Neural crest cell (in vitro differentiated cells): Measurements from ENCODE around the gene CCDC138. TPM values are rescaled to one million over a fixed set of nuclear protein-coding genes. Genes with fewer than 3 reads are reported as not detected.

ENCODE experiments used
- DNase-seq: peaks from one replicate; pipeline ENCODE4 v3.0.0; 2021; ENCODE audit warnings: low read depth, mixed read lengths, low spot score
- H3K27ac Mint-ChIP-seq: one replicate; pipeline ENCODE4 v1.8.0; 2021; ENCODE audit warnings: mild to moderate bottlenecking, mixed read lengths; ENCODE audit not compliant: unreplicated experiment
- H3K27me3 Mint-ChIP-seq: 2 replicates; pipeline ENCODE4 v1.8.0; 2021; ENCODE audit warnings: low read depth, mild to moderate bottlenecking, mixed read lengths
- H3K36me3 Mint-ChIP-seq: 2 replicates; pipeline ENCODE4 v1.8.0; 2021; ENCODE audit warnings: low read depth, mild to moderate bottlenecking, mixed read lengths
- H3K4me1 Mint-ChIP-seq: 2 replicates; pipeline ENCODE4 v1.8.0; 2021; ENCODE audit warnings: mixed read lengths
- H3K4me3 Mint-ChIP-seq: one replicate; pipeline ENCODE4 v1.8.0; 2021; ENCODE audit warnings: mild to moderate bottlenecking, mixed read lengths
- H3K9me3 Mint-ChIP-seq: 2 replicates; pipeline ENCODE4 v1.8.0; 2021; ENCODE audit warnings: mixed read lengths
- total RNA-seq: library from RNA; stranded (reverse); gene quantifications from 2 replicates; pipeline ENCODE4 v1.2.1, GENCODE V29; 2021
- TF ChIP-seq, protein P1 (sequence below): fragments of 200-600 bp; sonication (generic); conservative IDR thresholded peaks from 2 replicates; pipeline ENCODE4 v1.5.0; 2021; ENCODE audit warnings: antibody characterized with exemption, mild to moderate bottlenecking

CCDC138 gene
- total RNA-seq, 1 donor from 2014 or later = 39.7 TPM

DNA sequence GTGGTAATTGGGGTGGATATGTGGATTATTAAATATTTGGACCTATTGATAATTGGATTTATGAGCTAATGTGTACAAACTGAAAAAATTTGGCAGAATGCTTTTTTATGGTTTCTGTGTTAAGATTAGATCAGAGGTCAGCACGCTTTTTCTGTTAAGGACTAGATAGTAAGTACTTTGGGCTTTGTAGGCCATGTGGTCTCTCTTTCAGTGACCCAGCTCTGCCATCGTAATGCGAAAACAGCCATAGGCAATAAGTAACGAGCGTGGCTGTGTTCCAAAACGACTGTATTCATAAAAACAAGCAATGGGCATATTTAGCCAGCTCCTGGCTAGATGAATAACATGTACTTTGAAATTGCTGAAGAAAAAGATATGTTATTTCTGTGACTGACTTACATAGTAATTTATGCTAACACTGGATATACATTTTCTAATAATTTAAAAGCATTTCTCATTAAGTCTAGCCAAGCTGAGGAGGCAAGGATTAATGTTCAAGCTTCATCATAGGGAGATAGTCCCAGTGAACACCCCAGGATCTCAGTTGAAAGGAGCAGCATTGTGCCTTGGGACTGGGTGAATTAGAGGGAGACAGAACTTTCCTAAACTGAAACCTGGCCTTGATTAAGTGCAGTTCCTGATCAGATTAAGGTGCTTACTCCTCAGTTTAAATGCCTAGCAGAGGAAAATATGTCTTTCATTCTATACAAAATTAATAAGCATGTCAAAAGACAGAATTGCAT, 20.0 kb downstream of the CCDC138 start:
- H3K27me3 Mint-ChIP-seq = no peaks in the 10 kb centered on the region
- no peak for DNase-seq
- no peak overlapping the region for H3K27ac Mint-ChIP-seq
- H3K4me3 Mint-ChIP-seq = no peak overlapping the region
- H3K36me3 Mint-ChIP-seq = peaks cover 51% of the 10 kb centered on the region
- H3K9me3 Mint-ChIP-seq = peaks cover 18% of the 10 kb centered on the region
- TF ChIP-seq, protein P1, sequence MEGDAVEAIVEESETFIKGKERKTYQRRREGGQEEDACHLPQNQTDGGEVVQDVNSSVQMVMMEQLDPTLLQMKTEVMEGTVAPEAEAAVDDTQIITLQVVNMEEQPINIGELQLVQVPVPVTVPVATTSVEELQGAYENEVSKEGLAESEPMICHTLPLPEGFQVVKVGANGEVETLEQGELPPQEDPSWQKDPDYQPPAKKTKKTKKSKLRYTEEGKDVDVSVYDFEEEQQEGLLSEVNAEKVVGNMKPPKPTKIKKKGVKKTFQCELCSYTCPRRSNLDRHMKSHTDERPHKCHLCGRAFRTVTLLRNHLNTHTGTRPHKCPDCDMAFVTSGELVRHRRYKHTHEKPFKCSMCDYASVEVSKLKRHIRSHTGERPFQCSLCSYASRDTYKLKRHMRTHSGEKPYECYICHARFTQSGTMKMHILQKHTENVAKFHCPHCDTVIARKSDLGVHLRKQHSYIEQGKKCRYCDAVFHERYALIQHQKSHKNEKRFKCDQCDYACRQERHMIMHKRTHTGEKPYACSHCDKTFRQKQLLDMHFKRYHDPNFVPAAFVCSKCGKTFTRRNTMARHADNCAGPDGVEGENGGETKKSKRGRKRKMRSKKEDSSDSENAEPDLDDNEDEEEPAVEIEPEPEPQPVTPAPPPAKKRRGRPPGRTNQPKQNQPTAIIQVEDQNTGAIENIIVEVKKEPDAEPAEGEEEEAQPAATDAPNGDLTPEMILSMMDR = no peak
- no peaks in the 10 kb centered on the region for H3K4me1 Mint-ChIP-seq

DNA sequence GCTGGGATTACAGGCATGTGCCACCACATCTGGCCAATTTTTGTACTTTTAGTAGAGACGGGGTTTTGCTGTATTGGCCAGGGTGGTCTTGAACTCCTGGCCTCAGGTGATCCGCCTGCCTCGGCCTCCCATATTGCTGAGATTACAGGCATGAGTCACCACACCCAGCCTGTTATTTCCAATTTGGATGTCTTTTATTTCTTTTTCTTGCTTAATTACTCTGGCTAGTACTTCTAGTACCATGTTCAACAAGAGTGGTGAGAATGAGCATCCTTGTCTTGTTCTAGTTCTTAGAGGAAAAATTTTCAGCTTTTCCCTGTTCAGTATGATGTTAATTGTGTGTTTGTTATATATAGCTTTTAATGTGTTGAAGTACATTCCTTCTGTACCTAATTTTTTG, 23.4 kb downstream of the CCDC138 start:
- Mint-ChIP-seq H3K36me3 (peaks cover 59% of the 10 kb centered on the region), H3K9me3 (peaks cover 18% of the 10 kb centered on the region), H3K27ac (no peak overlapping the region), H3K4me3 (no peak overlapping the region), H3K4me1 (no peaks in the 10 kb centered on the region), H3K27me3 (no peaks in the 10 kb centered on the region)
- DNase-seq = no peak
- TF ChIP-seq, protein P1 = no peak

DNA sequence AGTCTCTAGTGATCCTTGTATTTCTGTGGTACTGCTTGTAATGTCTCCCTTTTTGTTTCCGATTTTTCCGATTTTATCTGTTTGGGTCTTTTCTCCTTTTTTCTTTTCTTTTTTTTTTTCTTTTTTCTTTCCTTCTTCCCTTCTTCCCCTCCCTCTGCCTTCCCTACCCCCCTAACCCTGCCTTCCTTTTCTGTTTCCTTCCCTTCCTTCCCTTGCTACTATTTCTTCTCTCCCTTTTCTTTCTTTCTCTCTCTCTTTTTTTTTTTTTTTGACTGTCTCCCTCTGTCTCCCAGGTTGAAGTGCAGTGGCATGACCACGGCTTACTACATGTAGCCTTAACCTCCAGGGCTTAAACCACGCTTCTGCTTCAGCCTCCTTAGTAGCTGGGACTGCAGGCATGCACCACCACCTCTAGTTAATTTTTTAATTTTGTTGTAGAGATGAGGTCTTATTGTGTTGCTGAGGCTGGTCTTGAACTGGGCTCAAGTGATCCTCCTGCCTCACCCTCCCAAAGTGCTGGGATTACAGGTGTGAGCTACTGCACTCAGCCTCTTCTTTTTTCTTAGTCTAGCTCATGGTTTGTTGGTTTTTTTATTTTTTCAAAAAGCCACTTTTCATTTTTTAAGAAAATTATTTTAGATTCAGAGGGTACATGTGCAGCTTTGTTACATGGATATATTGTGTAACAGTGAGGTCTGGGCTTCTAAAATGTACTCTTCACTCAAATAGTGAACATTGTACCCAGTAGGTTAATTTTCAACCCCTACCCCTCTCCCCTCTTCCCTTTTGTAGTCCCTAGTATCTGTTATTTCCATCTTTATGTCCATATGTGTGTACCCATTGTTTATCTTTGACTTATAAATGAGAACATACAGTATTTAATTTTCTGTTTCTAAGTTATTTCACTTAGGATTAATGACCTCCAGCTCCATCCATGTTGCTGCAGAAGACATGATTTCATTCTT, 24.7 kb downstream of the CCDC138 start:
- TF ChIP-seq, protein P1 = no peak
- H3K4me1 Mint-ChIP-seq = no peaks in the 10 kb centered on the region
- H3K36me3 Mint-ChIP-seq = peaks cover 56% of the 10 kb centered on the region
- no peak overlapping the region for H3K4me3 Mint-ChIP-seq
- no peak overlapping the region for H3K27ac Mint-ChIP-seq
- no peak for DNase-seq
- no peaks in the 10 kb centered on the region for H3K27me3 Mint-ChIP-seq
- peaks cover 18% of the 10 kb centered on the region for H3K9me3 Mint-ChIP-seq

DNA sequence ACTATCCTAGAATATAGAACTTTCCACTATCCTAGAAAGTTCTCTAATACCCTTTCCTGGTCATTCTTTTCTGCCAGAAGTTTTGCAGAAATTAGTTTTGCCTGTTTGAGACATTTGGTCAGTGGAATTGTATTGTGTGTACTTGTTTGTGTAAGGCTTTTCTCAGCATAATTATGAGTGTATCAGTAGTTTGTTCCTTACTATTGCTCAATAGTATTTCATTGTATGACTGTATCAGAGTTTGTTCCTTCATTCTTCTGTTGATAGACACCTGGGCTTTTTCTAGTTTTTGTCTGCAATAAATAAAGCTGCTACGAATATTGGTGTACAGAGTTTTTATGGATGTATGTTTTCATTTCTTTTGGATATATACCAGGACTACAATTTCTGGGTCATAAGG, 27.2 kb downstream of the CCDC138 start:
- Mint-ChIP-seq H3K27me3 (no peaks in the 10 kb centered on the region), H3K4me3 (no peak overlapping the region), H3K4me1 (no peaks in the 10 kb centered on the region), H3K36me3 (peaks cover 57% of the 10 kb centered on the region), H3K9me3 (peaks cover 9% of the 10 kb centered on the region), H3K27ac (no peak overlapping the region)
- TF ChIP-seq, protein P1 = no peak
- no peak for DNase-seq

DNA sequence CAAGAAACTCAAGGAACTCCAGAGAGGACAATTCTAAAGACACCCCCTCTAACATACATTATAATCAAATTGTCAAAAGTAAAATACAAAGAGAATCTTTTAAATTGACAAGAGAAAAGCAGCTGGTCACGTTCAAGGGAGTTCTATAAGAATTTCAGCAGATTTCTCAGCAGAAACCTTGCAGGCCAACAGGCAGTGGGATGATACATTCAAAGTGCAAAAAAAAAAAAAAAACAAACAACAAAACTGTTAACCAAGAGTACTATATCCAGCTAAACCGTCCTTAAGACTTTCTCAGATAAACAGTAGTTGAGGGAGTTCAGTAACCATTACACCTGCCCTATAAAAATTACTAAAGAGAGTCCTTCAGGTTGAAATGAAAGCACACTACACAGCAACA, 33.9 kb downstream of the CCDC138 start:
- Mint-ChIP-seq H3K36me3 (peaks cover 55% of the 10 kb centered on the region), H3K4me3 (no peak overlapping the region), H3K9me3 (peaks cover 7% of the 10 kb centered on the region)

More for the DNA sequence above, 33.9 kb downstream of the CCDC138 start:
- Mint-ChIP-seq H3K27me3 (no peaks in the 10 kb centered on the region), H3K4me1 (no peaks in the 10 kb centered on the region), H3K27ac (no peak overlapping the region)
- TF ChIP-seq, protein P1 = no peak
- no peak for DNase-seq
